ENCODE results near the gene EPN1. TPM values are rescaled to one million over a fixed set of nuclear protein-coding genes. Genes with fewer than 3 reads are reported as not detected.

EPN1 gene
- total and polyA plus RNA-seq, 8 donors: 67.7 to 120 (median 95.1) TPM

- ATAC-seq (no peak), DNase-seq (peak in 1 of 4 donors; percentile 35)
- no peak for TF ChIP-seq CTCF (IDR thresholded peaks at IDR 0.05)
- intact Hi-C loops (cut with DNase I): no loop called here
- H3K27ac ChIP-seq: no peak overlapping the region
- no peaks in the 10 kb centered on the region for H3K27me3 ChIP-seq
- H3K9me3 ChIP-seq: no peaks in the 10 kb centered on the region
- peaks cover 4 to 100% of the 10 kb centered on the region in 2 donors for H3K36me3 ChIP-seq
- H3K4me3 ChIP-seq: no peak overlapping the region
- peaks cover 0 to 4% of the 10 kb centered on the region in 2 donors for H3K4me1 ChIP-seq
Measured at GRCh38 chr19:55667006-55667381, 8.0 kb upstream of the EPN1 start.

DNA sequence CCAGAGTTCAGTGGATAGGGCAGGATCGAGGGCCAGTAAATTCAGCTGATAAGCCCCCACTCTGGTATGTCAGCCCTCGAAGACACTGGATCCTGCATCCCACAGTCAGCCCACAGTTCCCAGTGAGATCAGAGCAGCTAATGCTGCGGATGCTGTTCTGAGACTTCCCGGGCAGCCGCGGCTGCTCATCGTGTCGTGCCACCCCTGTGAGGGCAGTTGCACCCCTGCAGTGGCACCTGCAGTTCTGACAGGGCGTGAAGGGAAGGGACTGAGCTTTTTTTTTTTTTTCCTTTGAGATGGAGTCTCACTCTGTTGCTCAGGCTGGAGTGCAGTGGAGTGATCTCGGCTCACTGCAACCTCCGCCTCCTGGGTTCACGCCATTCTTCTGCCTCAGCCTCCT is 7.5 kb upstream of the EPN1 start:
- H3K4me1 ChIP-seq: peaks cover 0 to 4% of the 10 kb centered on the region in 2 donors
- TF ChIP-seq CTCF (IDR thresholded peaks at IDR 0.05): no peak
- ATAC-seq (no peak), DNase-seq (peak in 1 of 4 donors; percentile 43)
- peaks cover 4 to 100% of the 10 kb centered on the region in 2 donors for H3K36me3 ChIP-seq
- intact Hi-C loops (cut with DNase I): no loop called here
- H3K9me3 ChIP-seq: no peaks in the 10 kb centered on the region
- H3K4me3 ChIP-seq: no peak overlapping the region
- H3K27ac ChIP-seq: no peak overlapping the region
- no peaks in the 10 kb centered on the region for H3K27me3 ChIP-seq

GRCh38 chr19:55667958-55668357 is 7.1 kb upstream of the EPN1 start:
- H3K27me3 ChIP-seq: no peaks in the 10 kb centered on the region
- peaks cover 4 to 99% of the 10 kb centered on the region in 2 donors for H3K36me3 ChIP-seq
- DNase-seq (peak in 1 of 4 donors; percentile 75), ATAC-seq (peak; percentile 58)
- H3K9me3 ChIP-seq: no peaks in the 10 kb centered on the region
- intact Hi-C loops (cut with DNase I): no loop called here
- no peak overlapping the region for H3K27ac ChIP-seq
- H3K4me3 ChIP-seq: no peak overlapping the region
- no peak for TF ChIP-seq CTCF (IDR thresholded peaks at IDR 0.05)
- H3K4me1 ChIP-seq: peaks cover 0 to 4% of the 10 kb centered on the region in 2 donors

- Histone ChIP-seq H3K27ac (no peak overlapping the region), H3K9me3 (no peaks in the 10 kb centered on the region), H3K36me3 (peaks cover 4 to 99% of the 10 kb centered on the region in 2 donors), H3K4me1 (peaks cover 0 to 4% of the 10 kb centered on the region in 2 donors), H3K27me3 (no peaks in the 10 kb centered on the region), H3K4me3 (no peak overlapping the region)
- intact Hi-C loops (cut with DNase I): no loop called here
- TF ChIP-seq CTCF (IDR thresholded peaks at IDR 0.05): no peak
- peak in 1 of 4 donors; percentile 77 for DNase-seq
- no peak for ATAC-seq
Measured at GRCh38 chr19:55668603-55669348, 6.2 kb upstream of the EPN1 start.

DNA sequence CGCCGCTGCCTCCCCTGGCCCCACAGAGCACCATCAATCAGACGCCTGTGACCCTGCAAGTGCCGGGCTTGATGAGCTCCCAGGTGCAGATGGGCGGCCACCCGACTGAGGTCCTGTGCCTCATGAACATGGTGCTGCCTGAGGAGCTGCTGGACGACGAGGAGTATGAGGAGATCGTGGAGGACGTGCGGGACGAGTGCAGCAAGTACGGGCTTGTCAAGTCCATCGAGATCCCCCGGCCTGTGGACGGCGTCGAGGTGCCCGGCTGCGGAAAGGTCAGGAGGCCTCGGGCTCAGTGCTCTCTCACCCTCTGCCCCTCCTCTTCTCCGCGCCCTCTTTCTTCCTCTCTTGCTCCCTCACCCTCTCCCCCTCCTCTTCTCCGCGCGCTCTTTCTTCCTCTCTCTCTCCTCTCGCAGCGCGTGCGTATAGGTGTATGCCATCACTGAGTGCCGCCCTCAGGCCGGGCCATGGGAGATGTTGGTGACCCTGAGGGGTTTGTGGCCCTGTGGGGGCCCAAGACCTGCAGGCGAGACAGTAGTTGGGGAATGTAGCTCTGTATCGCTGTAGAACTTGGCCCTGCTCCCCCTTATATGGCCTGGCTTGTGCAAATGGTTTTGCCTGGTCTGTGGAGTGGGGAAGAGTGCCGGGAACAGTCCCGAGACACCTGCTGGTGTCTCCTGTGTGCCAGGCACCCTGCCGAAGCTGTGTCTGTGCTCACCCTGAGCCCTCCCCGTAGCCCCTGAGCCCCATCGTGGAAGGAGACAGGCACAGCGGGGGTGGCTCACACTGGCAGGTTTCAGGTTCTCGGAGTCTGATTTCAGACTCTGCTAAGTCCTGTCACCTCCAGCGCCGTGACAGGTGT is 5.4 kb upstream of the EPN1 start:
- intact Hi-C loops (cut with DNase I): no loop called here
- no peak overlapping the region for H3K4me3 ChIP-seq
- H3K27me3 ChIP-seq: no peaks in the 10 kb centered on the region
- no peaks in the 10 kb centered on the region for H3K9me3 ChIP-seq
- peaks cover 0 to 10% of the 10 kb centered on the region in 2 donors for H3K4me1 ChIP-seq
- ATAC-seq (no peak), DNase-seq (peak in 1 of 4 donors; percentile 69)
- H3K27ac ChIP-seq: no peak overlapping the region
- H3K36me3 ChIP-seq: peaks cover 0 to 97% of the 10 kb centered on the region in 2 donors
- TF ChIP-seq CTCF (IDR thresholded peaks at IDR 0.05): no peak

Measured in left lung (tissue), 10 donors.